Fibroblast of skin of right biceps (primary cell): ENCODE data around the gene RHBDD3.
"Not testable (repeated sequence)": the region's sequence is repeated elsewhere in the genome, so short reads cannot be mapped to it uniquely, and the experiment has no call there.

Source experiments
- DNase-seq: peaks from one replicate; pipeline ENCODE4 v3.0.0-alpha.2; 2013

RHBDD3 gene

GRCh38 chr22:29245626-29246385 is 22.0 kb downstream of the RHBDD3 start:
- peak; percentile 50 for DNase-seq

- no peak for DNase-seq
These were observed 22.8 kb downstream of the RHBDD3 start for GRCh38 chr22:29244785-29245625.

- DNase-seq: no peak
These were observed 23.8 kb downstream of the RHBDD3 start for GRCh38 chr22:29243874-29244446.

DNA sequence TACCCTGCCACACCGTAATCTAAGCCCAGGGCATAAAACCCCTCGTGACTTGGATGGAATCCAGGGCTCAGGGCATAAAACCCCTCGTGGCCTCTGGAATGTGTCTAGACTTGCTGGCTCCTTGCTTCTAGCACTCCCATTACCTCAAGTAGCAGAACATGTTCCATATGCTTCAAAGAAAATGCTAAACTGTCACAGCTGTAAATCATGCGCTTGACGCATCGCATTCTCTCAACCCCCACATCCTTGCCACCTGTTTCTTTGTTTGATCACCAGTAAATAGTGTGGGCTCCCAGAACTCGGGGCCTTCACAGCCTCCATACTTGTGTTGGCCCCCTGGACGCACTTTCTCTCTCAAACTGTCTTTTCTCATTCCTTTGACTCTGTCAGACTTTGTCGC is 27.3 kb downstream of the RHBDD3 start:
- DNase-seq: not testable (repeated sequence)

DNA sequence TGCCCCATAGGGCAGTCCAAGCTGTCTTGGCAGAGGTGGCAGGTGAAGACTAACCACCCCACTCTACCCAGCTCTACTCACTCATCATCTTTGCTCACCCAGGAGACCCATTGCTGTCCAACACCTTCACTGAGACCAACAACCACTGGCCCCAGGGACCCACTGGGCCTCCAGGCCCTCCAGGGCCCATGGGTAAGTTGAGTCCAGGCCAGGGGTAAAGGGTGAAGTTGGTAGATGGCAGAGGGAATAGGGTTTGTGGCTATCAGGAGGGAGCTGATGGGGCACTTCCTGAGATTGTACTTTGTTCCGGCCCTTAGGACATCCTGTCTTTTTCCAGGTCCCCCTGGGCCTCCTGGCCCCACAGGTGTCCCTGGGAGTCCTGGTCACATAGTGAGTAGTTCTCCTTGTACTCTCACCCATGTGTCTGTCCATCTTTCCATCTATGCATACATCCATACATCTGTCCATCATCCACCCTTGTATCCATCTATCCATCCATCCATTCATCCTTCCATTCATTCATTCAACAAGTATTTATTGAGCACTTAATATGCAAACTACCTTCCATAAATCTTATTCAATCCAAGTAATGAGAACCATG is 34.4 kb downstream of the RHBDD3 start:
- no peak for DNase-seq

DNA sequence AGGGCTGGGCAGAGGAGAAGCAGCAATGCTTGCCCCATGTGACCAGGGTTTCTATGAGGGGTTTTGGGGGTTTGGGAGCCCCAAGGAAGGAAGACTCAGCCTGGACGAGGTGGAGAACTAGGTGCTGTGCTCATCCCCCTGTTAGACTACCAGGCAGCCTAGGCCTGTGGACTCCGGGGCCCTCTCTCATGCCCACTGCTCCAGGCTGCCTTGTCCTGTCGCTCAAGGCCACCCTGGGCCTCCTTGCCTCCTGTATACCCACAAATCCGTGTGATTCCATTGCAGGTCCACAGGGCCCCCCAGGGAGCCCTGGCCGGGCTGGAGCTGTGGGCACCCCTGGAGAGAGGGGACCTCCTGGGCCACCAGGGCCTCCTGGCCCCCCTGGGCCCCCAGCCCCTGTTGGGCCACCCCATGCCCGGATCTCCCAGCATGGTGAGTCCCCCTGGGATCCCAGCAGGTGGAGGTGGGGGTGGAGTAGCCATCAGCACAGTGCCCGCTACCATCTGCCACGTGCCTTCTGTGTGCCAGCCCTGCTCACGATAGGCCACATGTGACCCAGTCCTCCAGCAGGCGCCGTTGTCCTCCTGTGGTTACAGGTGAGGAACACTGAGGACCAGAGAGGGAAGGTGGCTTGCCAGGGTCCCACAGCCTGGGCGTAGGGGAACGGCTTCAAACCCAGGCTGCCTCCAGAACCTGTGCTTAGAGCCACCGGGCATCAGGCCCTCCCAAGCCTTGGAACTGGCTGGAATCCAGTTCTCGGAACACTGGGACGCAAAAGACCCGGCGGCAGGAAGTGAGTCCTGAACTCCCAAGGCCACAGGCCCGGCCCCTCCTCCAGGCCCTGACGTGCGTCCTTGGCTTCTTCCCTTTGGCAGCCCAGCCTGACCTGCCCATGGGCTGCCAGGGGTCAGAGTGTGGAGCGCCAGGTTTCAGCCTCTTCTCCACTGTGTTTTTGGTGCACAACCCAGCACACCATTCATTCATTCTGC is 35.5 kb downstream of the RHBDD3 start:
- no peak for DNase-seq

DNA sequence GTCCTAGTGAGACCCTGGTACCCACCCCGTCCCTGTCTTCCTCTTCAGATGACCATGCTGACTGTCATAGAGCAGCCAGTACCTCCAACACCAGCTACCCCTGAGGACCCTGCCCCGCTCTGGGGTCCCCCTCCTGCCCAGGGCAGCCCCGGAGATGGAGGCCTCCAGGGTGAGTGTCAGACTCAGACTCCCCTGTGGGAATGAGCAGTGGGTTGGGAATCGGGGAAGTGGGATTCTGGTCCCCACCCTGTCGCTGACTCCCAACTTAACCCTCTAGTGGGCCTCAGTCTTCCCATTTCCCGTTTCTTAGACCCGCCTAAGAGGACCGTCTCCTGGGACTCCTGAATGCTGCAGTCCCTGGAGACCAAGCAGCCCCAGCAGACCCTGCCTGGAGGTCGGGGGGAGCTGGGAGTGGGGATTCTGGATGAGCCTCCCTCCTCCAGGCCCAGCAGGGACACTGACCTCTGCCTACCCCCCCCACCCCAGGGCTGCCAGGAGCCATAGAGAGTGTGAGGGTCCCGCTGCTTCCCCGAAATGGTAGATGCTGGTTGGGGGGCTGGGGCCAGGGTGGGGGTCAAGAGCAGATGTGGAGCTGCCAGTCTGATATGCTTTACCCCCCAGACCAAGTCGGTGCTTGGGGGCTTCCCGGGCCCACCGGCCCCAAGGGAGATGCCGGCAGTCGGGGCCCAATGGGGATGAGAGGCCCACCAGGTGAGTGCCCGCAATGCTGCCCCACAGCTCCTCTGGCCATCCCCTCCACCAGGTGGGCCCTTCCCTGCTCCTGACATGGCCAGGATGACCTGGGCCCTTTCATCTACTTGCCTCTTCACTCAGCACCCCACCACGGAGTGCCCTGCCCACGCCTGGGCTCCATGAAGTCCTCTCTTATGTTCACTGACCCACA is 36.6 kb downstream of the RHBDD3 start:
- DNase-seq: no peak

- no peak for DNase-seq
These were observed 41.3 kb downstream of the RHBDD3 start for GRCh38 chr22:29226351-29226981.

- peak; percentile 18 for DNase-seq
These were observed 42.2 kb downstream of the RHBDD3 start for GRCh38 chr22:29225422-29226090.

GRCh38 chr22:29224859-29225410 is 42.8 kb downstream of the RHBDD3 start:
- no peak for DNase-seq

GRCh38 chr22:29224121-29224858 is 43.5 kb downstream of the RHBDD3 start:
- peak; percentile 42 for DNase-seq

DNA sequence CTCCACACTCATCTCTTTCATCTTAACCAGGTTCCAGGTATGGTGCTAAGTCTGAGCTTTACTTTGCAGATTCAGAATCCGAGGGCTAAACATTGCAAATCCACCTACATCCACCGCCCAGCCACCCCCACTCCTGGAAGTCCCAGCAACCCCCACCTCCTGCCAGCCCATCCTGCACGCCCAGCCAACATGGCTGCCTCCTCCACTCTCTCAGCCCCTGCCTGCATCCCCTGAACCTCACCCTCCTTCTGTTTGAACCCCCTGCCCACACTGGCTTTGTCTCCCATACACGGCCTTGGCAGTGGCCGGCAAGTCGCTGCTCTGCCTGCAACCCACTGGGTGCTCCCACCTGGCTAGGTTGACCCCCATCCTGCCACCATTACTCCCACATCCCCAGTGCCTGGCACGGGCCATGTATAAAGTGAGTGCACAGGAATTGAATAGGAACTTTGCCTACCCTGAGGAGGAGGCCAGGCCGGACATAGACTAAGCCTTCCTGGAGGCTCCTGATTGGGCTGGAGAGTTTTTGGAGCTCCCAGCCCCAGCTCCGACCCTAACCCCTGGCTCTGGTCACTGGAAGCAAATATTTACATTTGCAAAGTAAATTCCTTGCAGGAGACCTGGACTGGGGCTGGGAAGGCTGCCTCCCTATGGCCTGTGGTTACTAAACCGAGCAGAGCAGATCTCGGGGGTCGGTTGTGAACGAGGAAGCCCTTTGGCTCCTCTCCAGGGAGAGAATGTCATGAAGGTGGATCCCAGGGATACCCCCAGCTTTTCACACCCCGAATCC is 47.7 kb downstream of the RHBDD3 start:
- no peak for DNase-seq

- not testable (repeated sequence) for DNase-seq
These were observed 48.4 kb downstream of the RHBDD3 start for GRCh38 chr22:29219409-29219782.

- no peak for DNase-seq
These were observed 48.9 kb downstream of the RHBDD3 start for GRCh38 chr22:29218758-29219408.

- no peak for DNase-seq
These were observed 49.7 kb downstream of the RHBDD3 start for GRCh38 chr22:29217827-29218757.
